8988T (cell line): ENCODE data around the gene TBC1D9B.

Source experiments
- DNase-seq: peaks from one replicate; pipeline ENCODE4 v3.0.0; 2011

TBC1D9B gene

GRCh38 chr5:179906795-179907555 lies 722 bp downstream of the TBC1D9B start:
- DNase-seq, result no peak

- no peak for DNase-seq
These were observed 1.4 kb downstream of the TBC1D9B start for GRCh38 chr5:179906294-179906794.

- DNase-seq, result no peak
These were observed 2.5 kb downstream of the TBC1D9B start for GRCh38 chr5:179905161-179905560.

- DNase-seq, result no peak
These were observed 3.1 kb downstream of the TBC1D9B start for GRCh38 chr5:179904463-179905160.

GRCh38 chr5:179902763-179903158 lies 4.9 kb downstream of the TBC1D9B start:
- DNase-seq, result no peak

GRCh38 chr5:179901915-179902762 lies 5.6 kb downstream of the TBC1D9B start:
- no peak for DNase-seq

- DNase-seq, result no peak
These were observed 6.2 kb downstream of the TBC1D9B start for GRCh38 chr5:179901462-179901861.

- no peak for DNase-seq
These were observed 7.0 kb downstream of the TBC1D9B start for GRCh38 chr5:179900711-179901110.

GRCh38 chr5:179900206-179900605 lies 7.5 kb downstream of the TBC1D9B start:
- DNase-seq, result no peak

- DNase-seq, result no peak
These were observed 11.8 kb downstream of the TBC1D9B start for GRCh38 chr5:179895861-179896260.

- no peak for DNase-seq
These were observed 13.5 kb downstream of the TBC1D9B start for GRCh38 chr5:179893958-179894895.

GRCh38 chr5:179893076-179893957 lies 14.4 kb downstream of the TBC1D9B start:
- DNase-seq, result no peak

- DNase-seq, result no peak
These were observed 15.4 kb downstream of the TBC1D9B start for GRCh38 chr5:179892255-179892654.

GRCh38 chr5:179890751-179891682 lies 16.7 kb downstream of the TBC1D9B start:
- no peak for DNase-seq

- DNase-seq, result no peak
These were observed 17.8 kb downstream of the TBC1D9B start for GRCh38 chr5:179889885-179890284.

GRCh38 chr5:179887802-179888201 lies 19.9 kb downstream of the TBC1D9B start:
- no peak for DNase-seq

GRCh38 chr5:179887095-179887494 lies 20.6 kb downstream of the TBC1D9B start:
- no peak for DNase-seq

GRCh38 chr5:179886190-179886911 lies 21.3 kb downstream of the TBC1D9B start:
- DNase-seq, result no peak

- no peak for DNase-seq
These were observed 22.1 kb downstream of the TBC1D9B start for GRCh38 chr5:179885491-179886090.
